GM12878 (cell line): ENCODE results near the gene PRMT7. TPM values are rescaled to one million over a fixed set of nuclear protein-coding genes. Genes with fewer than 3 reads are reported as not detected.

ENCODE experiments used
- ATAC-seq: fragments of 200-7000 bp; cut with Tn5 transposase; 3 replicates; pipeline ENCODE4 v1.9.1; 2020; ENCODE audit warnings: mild to moderate bottlenecking, moderate library complexity
- BruUV-seq: library from RNA; stranded (reverse); fragments of 400-500 nt; replicated peaks from 2 replicates; lab custom pipeline; 2021; lab: Mats Ljungman, UMichigan
- CTCF ChIA-PET: fragments of 300-600 bp; sonication (Branson Sonifier 250); formaldehyde crosslinking; extraction: SDS; loops from one replicate; lab custom pipeline; 2021; ENCODE audit warnings: inconsistent platforms; lab: Yijun Ruan, JAX
- POLR2A ChIA-PET: fragments of 350-600 bp; formaldehyde crosslinking; extraction: SDS; loops from one replicate; lab custom pipeline; 2021; ENCODE audit warnings: inconsistent platforms; lab: Charles Lee
- RAD21 ChIA-PET: fragments of 300-600 bp; sonication (Branson Sonifier 250); formaldehyde crosslinking; loops from one replicate; lab custom pipeline; 2023; ENCODE audit warnings: antibody characterized with exemption; ENCODE audit not compliant: unreplicated experiment; lab: Charles Lee
- SMC1A ChIA-PET: fragments of 300-600 bp; sonication (Branson Sonifier 250); formaldehyde crosslinking; loops from one replicate; lab custom pipeline; 2023; ENCODE audit not compliant: unreplicated experiment, uncharacterized antibody; lab: Charles Lee
- DNase-seq: peaks from one replicate; pipeline ENCODE4 v3.0.0-alpha.2; 2011; ENCODE audit warnings: low read depth, low spot score
- FAIRE-seq: peaks from 3 replicates; lab custom pipeline; 2011; peaks lifted over from hg19 to GRCh38; lab: Jason Lieb, UNC
- H2AFZ ChIP-seq: 2 replicates; pipeline ENCODE4 v1.6.0; 2011; ENCODE audit warnings: low read depth, low read length, control low read depth; ENCODE audit not compliant: control insufficient read depth
- H3K27ac ChIP-seq: 2 replicates; pipeline ENCODE4 v1.5.1; 2011; ENCODE audit warnings: control low read depth; ENCODE audit not compliant: control insufficient read depth, insufficient read depth
- H3K27me3 ChIP-seq, 2 experiments: replicated peaks in 1 of 2; 2 replicates each; pipeline versions ENCODE4 v1.6.0 to v1.6.1; 2011; ENCODE audit warnings: low read length in 1 of 2; ENCODE audit not compliant: control insufficient read depth in 2 of 2, insufficient read depth in 2 of 2
- H3K36me3 ChIP-seq, 2 experiments: 2 replicates each; pipeline ENCODE4 v1.5.1; 2011; ENCODE audit warnings: low read length in 1 of 2; ENCODE audit not compliant: control insufficient read depth in 2 of 2, insufficient read depth in 2 of 2
- H3K4me1 ChIP-seq: 2 replicates; pipeline ENCODE4 v1.6.1; 2011; ENCODE audit warnings: mild to moderate bottlenecking, low read length, moderate library complexity, mixed read lengths; ENCODE audit not compliant: control insufficient read depth, insufficient read depth
- H3K4me2 ChIP-seq: 2 replicates; pipeline ENCODE4 v1.6.0; 2011; ENCODE audit warnings: control low read depth; ENCODE audit not compliant: control insufficient read depth, insufficient read depth
- H3K4me3 ChIP-seq: fragments of 200-600 bp; sonication (generic); 2 replicates; pipeline ENCODE4 v1.5.1; 2016
- H3K79me2 ChIP-seq: 2 replicates; pipeline ENCODE4 v1.6.0; 2011; ENCODE audit warnings: low read length; ENCODE audit not compliant: control insufficient read depth, insufficient read depth
- H3K9ac ChIP-seq: 2 replicates; pipeline ENCODE4 v1.8.0; 2011; ENCODE audit warnings: low read length, control low read depth, mixed read lengths; ENCODE audit not compliant: control insufficient read depth, insufficient read depth
- H3K9me3 ChIP-seq: replicated peaks from 3 replicates; pipeline ENCODE4 v1.5.1; 2011; ENCODE audit warnings: mild to moderate bottlenecking, low read length; ENCODE audit not compliant: control insufficient read depth, insufficient read depth
- H4K20me1 ChIP-seq: 2 replicates; pipeline ENCODE4 v1.6.0; 2011; ENCODE audit not compliant: control insufficient read depth, insufficient read depth
- BRCA1 ChIP-seq: IDR thresholded peaks from 2 replicates; pipeline ENCODE4 v1.6.1; 2011; ENCODE audit warnings: low read depth, low read length, improper control_type of control experiment
- CBX5 ChIP-seq: sonication (generic); IDR thresholded peaks from 2 replicates; pipeline ENCODE4 v1.6.1; 2016; ENCODE audit warnings: low read depth, moderate library complexity, mild to moderate bottlenecking, inconsistent platforms
- FOXM1 ChIP-seq: IDR thresholded peaks from 2 replicates; pipeline ENCODE4 v1.6.1; 2012; ENCODE audit warnings: low read depth, mild to moderate bottlenecking, inconsistent platforms, low read length, moderate library complexity
- GATAD2B ChIP-seq: fragments of 450-650 bp; conservative IDR thresholded peaks from 2 replicates; pipeline ENCODE4 v1.6.1; 2017; ENCODE audit warnings: low read depth, mild to moderate bottlenecking, moderate library complexity
- IRF3 ChIP-seq: fragments of 450-650 bp; IDR thresholded peaks from 2 replicates; pipeline ENCODE4 v1.6.1; 2014; ENCODE audit warnings: mild to moderate bottlenecking
- MEF2A ChIP-seq: IDR thresholded peaks from 2 replicates; pipeline ENCODE4 v1.6.1; 2011; ENCODE audit warnings: low read depth, mild to moderate bottlenecking, low read length, moderate library complexity; ENCODE audit not compliant: insufficient read depth
- NRF1 ChIP-seq: conservative IDR thresholded peaks from 2 replicates; pipeline ENCODE4 v1.6.1; 2011; ENCODE audit warnings: mild to moderate bottlenecking, low read depth, low read length, improper control_type of control experiment
- RFX5 ChIP-seq: IDR thresholded peaks from 2 replicates; pipeline ENCODE4 v1.6.1; 2011; ENCODE audit warnings: low read depth, low read length, improper control_type of control experiment
- SMC3 ChIP-seq: IDR thresholded peaks from 2 replicates; pipeline ENCODE4 v1.6.1; 2011; ENCODE audit warnings: low read length, improper control_type of control experiment, borderline replicate concordance
- STAT3 ChIP-seq: IDR thresholded peaks from 2 replicates; pipeline ENCODE4 v1.6.1; 2011; ENCODE audit warnings: low read depth, low read length, improper control_type of control experiment
- SUPT20H ChIP-seq: IDR thresholded peaks from 2 replicates; pipeline ENCODE4 v1.6.1; 2011; ENCODE audit warnings: low read depth, mild to moderate bottlenecking, low read length, moderate library complexity, borderline replicate concordance; ENCODE audit not compliant: control insufficient read depth
- TBL1XR1 ChIP-seq: IDR thresholded peaks from 2 replicates; pipeline ENCODE4 v1.6.1; 2012; ENCODE audit warnings: low read depth, low read length, improper control_type of control experiment
- USF1 ChIP-seq: IDR thresholded peaks from 2 replicates; pipeline ENCODE4 v1.6.1; 2011; ENCODE audit warnings: borderline replicate concordance, low read depth, mild to moderate bottlenecking, moderate library complexity, mixed read lengths, low read length; ENCODE audit not compliant: insufficient read depth; ENCODE audit errors: extremely low read length
- YY1 ChIP-seq: IDR thresholded peaks from 2 replicates; pipeline ENCODE4 v1.6.1; 2011; ENCODE audit warnings: low read depth, mild to moderate bottlenecking, low read length
- ZBTB4 ChIP-seq: fragments of 450-650 bp; formaldehyde crosslinking; IDR thresholded peaks from 2 replicates; pipeline ENCODE4 v1.4.0; 2022; ENCODE audit warnings: mild to moderate bottlenecking, moderate library complexity
- ZNF24 ChIP-seq: fragments of 450-650 bp; IDR thresholded peaks from 2 replicates; pipeline ENCODE4 v1.6.1; 2017; ENCODE audit warnings: antibody characterized with exemption, mild to moderate bottlenecking
- ZNF384 ChIP-seq: IDR thresholded peaks from 2 replicates; pipeline ENCODE4 v1.6.1; 2012; ENCODE audit warnings: low read depth, mild to moderate bottlenecking, low read length, improper control_type of control experiment, borderline replicate concordance
- ZSCAN29 ChIP-seq: fragments of 450-650 bp; IDR thresholded peaks from 2 replicates; pipeline ENCODE4 v1.6.1; 2017; ENCODE audit warnings: mild to moderate bottlenecking, moderate library complexity
- WGBS: methylation state at CpG from one replicate; pipeline ENCODE4 v1.1.6; 2016; ENCODE audit warnings: low lambda C conversion rate; ENCODE audit not compliant: insufficient replicate concordance, insufficient coverage; ENCODE audit errors: missing lambda C conversion rate; 5-methylcytosine and 5-hydroxymethylcytosine counted together
- in situ Hi-C: fragments of 300-500 bp; cut with MboI; formaldehyde crosslinking; loops from 9 replicates; pipeline ENCODE4 v1.14.3; 2018; ENCODE audit warnings: mixed read lengths
- intact Hi-C: fragments of 100-400 bp; cut with micrococcal nuclease; formaldehyde crosslinking; loops from one replicate; pipeline ENCODE4 v1.14.2; 2022; ENCODE audit not compliant: unreplicated experiment
- polyA plus RNA-seq, 11 experiments: library from polyadenylated mRNA; depleted of rRNA in 4 of 11; unstranded in 6 of 11; stranded (reverse) in 5 of 11; fragments of >200 nt; fragmentation: Nextera tagmentation in 4 of 11; fragmentation: Illumina TruSeq in 1 of 11; extraction: Ambion mirVana in 4 of 11; extraction: Trizol in 1 of 11; gene quantifications; 1 replicate in 1 of 11; 2 replicates in 10 of 11; pipeline versions ENCODE4 v1.2.1 to v1.2.3, GENCODE V29; 2011 to 2016; ENCODE audit warnings: inconsistent platforms in 2 of 11, missing spikeins in 2 of 11, low read depth in 1 of 11
- total RNA-seq, 4 experiments: library from RNA; depleted of rRNA in 3 of 4; stranded (reverse); fragments of >200 nt in 3 of 4; fragmentation: Illumina TruSeq in 1 of 4; extraction: Trizol in 1 of 4; gene quantifications; 2 replicates each; pipeline versions ENCODE4 v1.2.1 to v1.2.3, GENCODE V29; 2013 to 2021

Gene PRMT7
- total and polyA plus RNA-seq, 10 of the 15 experiments (the other 5 are each of a cell fraction or from before 2014, with no cell fraction given), result 5.1 to 56.1 (median 42.0) TPM

GRCh38 chr16:68360547-68360946 lies 49.7 kb downstream of the PRMT7 start (continued):
- TF ChIP-seq USF1 (no peak), FOXM1 (no peak), STAT3 (no peak), YY1 (no peak), ZSCAN29 (no peak)

- POLR2A ChIA-PET, result no interaction called here
- CTCF ChIA-PET, result no interaction called here
- no TSS peak for BruUV-seq
- Histone ChIP-seq H3K27me3 (no peaks in the 10 kb centered on the region), H4K20me1 (no peaks in the 10 kb centered on the region), H2AFZ (no peak overlapping the region), H3K4me3 (no peak overlapping the region), H3K79me2 (no peaks in the 10 kb centered on the region), H3K4me1 (peaks cover 24% of the 10 kb centered on the region), H3K27ac (no peak overlapping the region), H3K4me2 (no peak overlapping the region), H3K9ac (no peak overlapping the region), H3K36me3 (peaks cover 15 to 18% of the 10 kb centered on the region in 2 experiments), H3K9me3 (no peaks in the 10 kb centered on the region)
- 90% methylated on average over 14 of the region's 14 CpGs for WGBS
- ATAC-seq (no peak), DNase-seq (no peak), FAIRE-seq (no peak)
- SMC1A ChIA-PET, result no interaction called here
- intact Hi-C loops, result no loop called here
- RAD21 ChIA-PET, result no interaction called here
- in situ Hi-C loops, result no loop called here
- TF ChIP-seq ZNF24, result no peak
- no peak for TF ChIP-seq ZNF384
- TF ChIP-seq IRF3, result no peak
- no peak for TF ChIP-seq CBX5
- no peak for TF ChIP-seq SMC3
- TF ChIP-seq SUPT20H, result no peak
- no peak for TF ChIP-seq GATAD2B
- TF ChIP-seq ZSCAN29, result no peak
- TF ChIP-seq TBL1XR1, result no peak
- no peak for TF ChIP-seq ZBTB4 (CRISPR knock-in tag)
- no peak for TF ChIP-seq MEF2A
- TF ChIP-seq RFX5, result no peak
- TF ChIP-seq NRF1, result no peak
- no peak for TF ChIP-seq BRCA1
- TF ChIP-seq FOXM1, result no peak
Measured at GRCh38 chr16:68360956-68361355, 50.1 kb downstream of the PRMT7 start.
